ENCODE measurements around the gene FUT7. TPM values are rescaled to one million over a fixed set of nuclear protein-coding genes. Genes with fewer than 3 reads are reported as not detected.

FUT7 gene
- total and polyA plus RNA-seq, 9 of the 15 experiments (the other 6 are each of a cell fraction or from before 2014, with no cell fraction given), result not detected

GRCh38 chr9:137049544-137050449, 17.9 kb upstream of the FUT7 start (continued):
- TF ChIP-seq RREB1 (CRISPR knock-in tag; IDR thresholded peaks at IDR 0.05), result no peak
- 0 out of 2 replicates have a peak, but pooled peaks have one; percentile 43 for TF ChIP-seq XRCC5 (IDR thresholded peaks at IDR 0.05; ENCODE audit: low read depth, low read length)
- no peak for TF ChIP-seq ARNT (IDR thresholded peaks at IDR 0.05)
- TF ChIP-seq BRF1 (IDR thresholded peaks at IDR 0.05; ENCODE audit: borderline replicate concordance, extremely low read depth, insufficient read length), result no peak
- peak; percentile 47 for TF ChIP-seq SMC3 (conservative IDR thresholded peaks at IDR 0.05; ENCODE audit: insufficient read depth, low read depth, low read length)
- peak; percentile 35; the same call in 1 of the 2 replicates for TF ChIP-seq RB1 (IDR thresholded peaks at IDR 0.05; ENCODE audit: low read depth)
- 0 out of 2 replicates have a peak, but pooled peaks have one; percentile 15 for TF ChIP-seq L3MBTL2 (IDR thresholded peaks at IDR 0.05)
- TF ChIP-seq FOXP4 (CRISPR knock-in tag; IDR thresholded peaks at IDR 0.05; ENCODE audit: borderline replicate concordance), result no peak
- peak; percentile 29 to 68; a peak in 3 of 4 replicates for TF ChIP-seq RAD21 (CRISPR knock-in tag; conservative IDR thresholded peaks at IDR 0.05 in 1 of 2, IDR thresholded peaks at IDR 0.05 in 1 of 2)
